BLaER1 treated with 17β-estradiol and CSF1 and Interleukin-3, amounts not matched to agents 10 nM and 100 nM (cell line): Measurements from ENCODE around the gene TIGAR.

ENCODE experiments used
- H3K27ac ChIP-seq, 11 experiments: shearing (Covaris generic); formaldehyde crosslinking; 2 replicates each; pipeline ENCODE4 v1.8.1; 2022
- H3K27me3 ChIP-seq, 11 experiments: shearing (Covaris generic); formaldehyde crosslinking; 2 replicates each; pipeline ENCODE4 v1.8.1; 2022
- H3K36me3 ChIP-seq, 11 experiments: shearing (Covaris generic); formaldehyde crosslinking; 2 replicates each; pipeline ENCODE4 v1.8.1; 2022
- H3K4me1 ChIP-seq, 10 experiments: shearing (Covaris generic); formaldehyde crosslinking; 2 replicates each; pipeline ENCODE4 v1.8.1; 2022
- H3K4me2 ChIP-seq, 11 experiments: shearing (Covaris generic); formaldehyde crosslinking; 2 replicates each; pipeline ENCODE4 v1.8.1; 2022
- H3K4me3 ChIP-seq, 10 experiments: shearing (Covaris generic); formaldehyde crosslinking; 2 replicates each; pipeline ENCODE4 v1.8.1; 2022
- H3K9ac ChIP-seq, 11 experiments: shearing (Covaris generic); formaldehyde crosslinking; 2 replicates each; pipeline ENCODE4 v1.8.1; 2022
- H3K9me3 ChIP-seq, 11 experiments: shearing (Covaris generic); formaldehyde crosslinking; replicated peaks in 1 of 11; 2 replicates each; pipeline ENCODE4 v1.8.1; 2022
- H4K20me1 ChIP-seq, 11 experiments: shearing (Covaris generic); formaldehyde crosslinking; 2 replicates each; pipeline ENCODE4 v1.8.1; 2022
- Cebpa-rat ChIP-seq, 11 experiments: shearing (Covaris generic); IDR thresholded peaks; 2 replicates each; pipeline ENCODE4 v1.8.1; 2022

The TIGAR gene

GRCh38 chr12:4320853-4321701 lies at the start of gene TIGAR:
Gene TIGAR (plus strand): TSS chr12:4321213. CDS start chr12:4321272, 59 bp downstream.
- H3K27me3 ChIP-seq: no peaks in the 10 kb centered on the region
- peak within 1 kb of the TSS; percentile 81 to 99 (median 92) for H3K4me3 ChIP-seq
- H3K9me3 ChIP-seq: no peaks in the 10 kb centered on the region
- H3K4me2 ChIP-seq: peak within 1 kb of the TSS; percentile 78 to 97 (median 90)
- TF ChIP-seq Cebpa-rat (IDR thresholded peaks at IDR 0.05): no peak
- peaks cover 11 to 24% (median 17%) of the 10 kb centered on the region in 11 experiments for H3K36me3 ChIP-seq
- H4K20me1 ChIP-seq: peaks cover 0 to 45% (median 27%) of the 10 kb centered on the region in 11 experiments; a peak in 15 of 22 replicates
- peak within 1 kb of the TSS; percentile 83 to 94 (median 88) for H3K27ac ChIP-seq
- H3K9ac ChIP-seq: peak within 1 kb of the TSS; percentile 85 to 97 (median 90)
- peaks cover 19 to 46% (median 29%) of the 10 kb centered on the region in 10 experiments for H3K4me1 ChIP-seq

GRCh38 chr12:4271717-4272423 lies 49.1 kb upstream of the TIGAR start:
- H3K4me2 ChIP-seq: peak overlapping the region; percentile 67 to 98 (median 83)
- TF ChIP-seq Cebpa-rat (IDR thresholded peaks at IDR 0.05): no peak
- H4K20me1 ChIP-seq: peaks cover 0 to 69% (median 50%) of the 10 kb centered on the region in 11 experiments; a peak in 18 of 22 replicates
- H3K36me3 ChIP-seq: no peaks in the 10 kb centered on the region
- no peak overlapping the region; a peak in 1 of 22 replicates for H3K27ac ChIP-seq
- peak overlapping the region in 4 of 11 experiments; percentile 21 to 38 (median 30); a peak in 4 of 22 replicates for H3K9ac ChIP-seq
- H3K27me3 ChIP-seq: peaks cover 99 to 100% (median 100%) of the 10 kb centered on the region in 11 experiments
- H3K9me3 ChIP-seq: no peaks in the 10 kb centered on the region
- peaks cover 46 to 61% (median 54%) of the 10 kb centered on the region in 10 experiments for H3K4me1 ChIP-seq
- peak overlapping the region; percentile 36 to 63 (median 51); a peak in 19 of 20 replicates for H3K4me3 ChIP-seq

- H3K27me3 ChIP-seq: peaks cover 95 to 100% (median 98%) of the 10 kb centered on the region in 11 experiments
- H3K9ac ChIP-seq: peak overlapping the region in 2 of 11 experiments; percentile 9 to 31; a peak in 2 of 22 replicates
Measured at GRCh38 chr12:4272424-4273272, 48.4 kb upstream of the TIGAR start.

GRCh38 chr12:4273273-4273651 lies 47.8 kb upstream of the TIGAR start:
- H3K9me3 ChIP-seq: no peaks in the 10 kb centered on the region
- no peak for TF ChIP-seq Cebpa-rat (IDR thresholded peaks at IDR 0.05)
- peak overlapping the region in 9 of 10 experiments; percentile 44 to 65 (median 53); a peak in 16 of 20 replicates for H3K4me3 ChIP-seq
- peaks cover 46 to 62% (median 54%) of the 10 kb centered on the region in 10 experiments for H3K4me1 ChIP-seq
- peaks cover 0 to 66% (median 49%) of the 10 kb centered on the region in 11 experiments; a peak in 18 of 22 replicates for H4K20me1 ChIP-seq
- H3K36me3 ChIP-seq: no peaks in the 10 kb centered on the region
- peak overlapping the region; percentile 67 to 98 (median 83) for H3K4me2 ChIP-seq
- no peak overlapping the region for H3K27ac ChIP-seq
- H3K27me3 ChIP-seq: peaks cover 89 to 99% (median 93%) of the 10 kb centered on the region in 11 experiments
- no peak overlapping the region; a peak in 1 of 22 replicates for H3K9ac ChIP-seq

More at GRCh38 chr12:4272424-4273272, 48.4 kb upstream of the TIGAR start:
- H3K4me1 ChIP-seq: peaks cover 46 to 61% (median 54%) of the 10 kb centered on the region in 10 experiments
- H3K9me3 ChIP-seq: no peaks in the 10 kb centered on the region
- H3K27ac ChIP-seq: no peak overlapping the region; a peak in 1 of 22 replicates
- H3K36me3 ChIP-seq: no peaks in the 10 kb centered on the region
- H4K20me1 ChIP-seq: peaks cover 0 to 69% (median 50%) of the 10 kb centered on the region in 11 experiments; a peak in 18 of 22 replicates
- H3K4me3 ChIP-seq: peak overlapping the region; percentile 19 to 63 (median 49); a peak in 19 of 20 replicates
- H3K4me2 ChIP-seq: peak overlapping the region; percentile 67 to 98 (median 83)
- TF ChIP-seq Cebpa-rat (IDR thresholded peaks at IDR 0.05): no peak

- H3K4me3 ChIP-seq: peak within 1 kb of the TSS; percentile 39 to 65 (median 52)
Measured at GRCh38 chr12:4273652-4274395, 47.2 kb upstream of the TIGAR start, which contains the start of gene CCND2. Gene CCND2 (plus strand): TSS chr12:4273762. CDS start chr12:4274041, 279 bp downstream.

GRCh38 chr12:4274396-4275015 lies 46.5 kb upstream of the TIGAR start:
- H3K27ac ChIP-seq: no peak overlapping the region
- no peak for TF ChIP-seq Cebpa-rat (IDR thresholded peaks at IDR 0.05)
- no peaks in the 10 kb centered on the region for H3K36me3 ChIP-seq
- peak overlapping the region in 2 of 11 experiments; percentile 1 to 55; a peak in 5 of 22 replicates for H3K9ac ChIP-seq
- peaks cover 44 to 67% (median 54%) of the 10 kb centered on the region in 10 experiments for H3K4me1 ChIP-seq
- H3K4me3 ChIP-seq: peak overlapping the region; percentile 39 to 65 (median 49); a peak in 17 of 20 replicates
- H3K4me2 ChIP-seq: peak overlapping the region; percentile 67 to 98 (median 83)
- H3K9me3 ChIP-seq: no peaks in the 10 kb centered on the region
- H4K20me1 ChIP-seq: peaks cover 0 to 59% (median 43%) of the 10 kb centered on the region in 11 experiments; a peak in 18 of 22 replicates
- peaks cover 77 to 99% (median 92%) of the 10 kb centered on the region in 11 experiments for H3K27me3 ChIP-seq

More at GRCh38 chr12:4273652-4274395, 47.2 kb upstream of the TIGAR start, which contains the start of gene CCND2:
- Histone ChIP-seq H3K4me1 (peaks cover 46 to 63% (median 53%) of the 10 kb centered on the region in 10 experiments), H3K27ac (no peak within 1 kb of the TSS), H3K9me3 (no peaks in the 10 kb centered on the region), H3K27me3 (peaks cover 83 to 99% (median 92%) of the 10 kb centered on the region in 11 experiments), H3K9ac (peak within 1 kb of the TSS in 7 of 11 experiments; percentile 1 to 55 (median 10); a peak in 9 of 22 replicates), H3K4me2 (peak within 1 kb of the TSS; percentile 67 to 98 (median 83)), H4K20me1 (peaks cover 0 to 60% (median 43%) of the 10 kb centered on the region in 11 experiments; a peak in 18 of 22 replicates), H3K36me3 (no peaks in the 10 kb centered on the region)
- no peak for TF ChIP-seq Cebpa-rat (IDR thresholded peaks at IDR 0.05)
